ENCODE data around the gene ZFP1.

DNA sequence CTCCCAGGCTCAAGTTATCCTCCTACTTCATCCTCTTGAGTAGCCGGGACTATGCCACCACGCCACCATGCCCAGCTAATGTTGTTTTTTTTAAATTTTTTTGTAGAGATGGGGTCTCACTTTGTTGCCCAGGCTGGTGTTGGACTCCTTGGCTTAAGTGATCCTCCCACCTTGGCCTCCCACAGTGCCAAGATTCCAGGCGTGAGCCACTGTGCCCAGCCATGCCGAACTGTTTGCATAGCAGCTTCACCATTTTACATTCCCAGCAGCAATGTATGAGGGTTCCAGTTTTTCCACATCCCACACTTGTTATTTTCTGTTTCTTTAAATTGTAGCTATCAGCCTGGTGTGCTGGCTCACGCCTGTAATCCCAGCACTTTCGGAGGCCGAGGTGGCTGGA lies 68.3 kb downstream of the ZFP1 start:
- TF ChIP-seq POLR2AphosphoS5 (IDR thresholded peaks at IDR 0.05; ENCODE audit: borderline replicate concordance, low read depth, low read length) (no peak), EZH2 (IDR thresholded peaks at IDR 0.05) (no peak), FOXP2 (optimal IDR thresholded peaks at IDR 0.05; ENCODE audit: control extremely low read depth, extremely low read length, insufficient read depth) (no peak)
